Activated CD4-positive, alpha-beta T cell treated with anti-CD3 and anti-CD28 coated beads for 24 hours (primary cell): ENCODE measurements around the gene MTHFS.
"Not testable (repeated sequence)": the region's sequence is repeated elsewhere in the genome, so short reads cannot be mapped to it uniquely, and the experiment has no call there.

Experiments
- DNase-seq, 2 donors: peaks; one replicate each; pipeline ENCODE4 v3.0.0-alpha.2; 2020; ENCODE audit warnings: low read depth in 2 of 2

Gene MTHFS

DNA sequence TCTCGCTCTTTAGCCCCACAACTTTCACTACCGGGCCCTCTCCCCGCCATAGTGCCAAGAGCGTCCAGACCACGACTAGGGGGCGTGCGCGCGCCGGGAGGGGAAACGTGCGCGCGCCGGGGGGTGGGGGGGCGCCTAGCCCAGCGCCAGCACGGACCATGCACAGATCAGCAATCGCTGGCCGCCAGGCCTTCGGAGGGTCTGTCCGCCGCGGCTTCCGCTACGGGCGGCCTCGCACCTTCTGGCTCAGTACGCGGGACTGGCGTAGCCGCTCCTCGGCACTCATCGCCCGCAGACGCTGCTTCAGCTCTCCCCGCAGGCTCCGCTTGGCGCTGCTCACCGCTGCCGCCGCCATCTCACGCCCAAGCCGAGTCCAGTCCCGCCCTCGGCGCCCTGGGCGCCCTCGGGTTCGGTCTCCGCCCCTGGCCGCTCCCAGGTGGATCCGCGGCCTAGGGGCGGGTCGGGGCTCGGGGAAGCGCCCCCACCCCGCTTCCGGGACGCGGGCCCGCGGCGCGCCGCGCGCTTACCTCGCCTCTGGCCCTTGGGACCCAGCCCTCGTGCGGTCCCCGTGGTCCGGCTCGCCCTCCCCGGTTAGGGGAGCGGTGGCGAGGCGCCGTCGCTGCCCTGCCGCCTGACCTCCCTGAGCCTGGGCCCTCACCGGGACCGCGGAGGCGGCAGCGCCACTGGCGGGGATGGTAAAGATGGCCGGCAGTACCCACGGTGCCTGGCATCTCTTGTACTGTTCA is at the start of gene MTHFS:
Gene MTHFS (minus strand): TSS at position 381 of the 746 bp plus-strand sequence. CDS start 26 bp downstream, at position 355.
- peak; percentile 52 to 58 for DNase-seq

- no peak for DNase-seq
Observed at GRCh38 chr15:79944622-79945021, 47.8 kb upstream of the MTHFS start.

DNA sequence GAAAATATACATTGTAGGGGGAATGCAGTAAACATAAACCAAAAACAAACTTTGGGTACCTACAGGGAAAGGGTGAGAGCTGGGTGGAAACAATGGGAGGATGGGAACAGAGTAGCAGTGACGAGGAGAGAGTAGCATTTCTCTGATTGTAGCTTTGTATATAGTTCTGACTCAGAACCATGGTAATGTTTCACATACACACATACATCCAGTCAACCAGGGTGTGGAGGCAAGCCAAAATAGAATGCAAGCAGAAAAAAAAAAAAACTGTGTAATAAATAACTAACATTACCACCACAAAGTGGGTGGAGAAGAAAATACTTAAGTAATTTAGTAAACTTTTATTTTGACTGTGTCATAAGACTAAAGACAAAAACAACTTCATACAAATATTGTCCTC is 47.0 kb upstream of the MTHFS start:
- no peak for DNase-seq

DNA sequence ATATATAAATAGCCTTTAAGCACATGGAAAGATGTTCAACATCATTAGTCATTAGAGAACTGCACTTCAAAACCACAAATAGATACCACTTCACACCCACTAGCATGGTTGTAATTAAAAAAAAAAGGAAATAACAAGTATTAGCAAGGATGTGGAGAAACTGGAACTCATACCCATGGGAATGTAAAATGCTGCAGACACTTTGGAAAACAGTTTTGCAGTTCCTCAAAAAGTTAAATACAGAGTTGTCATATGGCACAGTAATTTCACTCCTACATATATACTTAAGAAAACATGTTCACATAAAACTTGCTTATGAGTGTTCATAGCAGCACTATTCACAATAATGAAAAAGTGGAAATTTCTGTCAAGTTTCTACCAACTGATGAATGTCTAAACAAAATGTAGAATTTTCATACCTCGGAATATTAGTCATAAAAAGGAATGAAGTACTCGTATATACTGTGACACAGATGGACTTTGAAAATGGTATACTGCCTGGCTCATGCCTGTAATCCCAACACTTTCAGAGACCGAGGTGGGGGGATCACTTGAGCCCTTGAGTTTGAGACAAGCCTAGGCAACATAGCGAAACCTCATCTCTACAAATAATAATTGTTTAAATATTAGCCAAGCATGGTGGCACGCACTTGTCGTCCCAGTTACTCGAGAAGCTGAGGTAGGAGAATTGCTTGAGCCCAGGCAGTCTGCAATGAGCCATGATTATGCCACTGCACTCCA is 46.1 kb upstream of the MTHFS start:
- DNase-seq = no peak

GRCh38 chr15:79939399-79939798 is 42.6 kb upstream of the MTHFS start:
- no peak for DNase-seq

- no peak for DNase-seq
Observed at GRCh38 chr15:79938143-79938542, 41.3 kb upstream of the MTHFS start.

- not testable (repeated sequence) for DNase-seq
Observed at GRCh38 chr15:79935556-79936201, 38.9 kb upstream of the MTHFS start.

DNA sequence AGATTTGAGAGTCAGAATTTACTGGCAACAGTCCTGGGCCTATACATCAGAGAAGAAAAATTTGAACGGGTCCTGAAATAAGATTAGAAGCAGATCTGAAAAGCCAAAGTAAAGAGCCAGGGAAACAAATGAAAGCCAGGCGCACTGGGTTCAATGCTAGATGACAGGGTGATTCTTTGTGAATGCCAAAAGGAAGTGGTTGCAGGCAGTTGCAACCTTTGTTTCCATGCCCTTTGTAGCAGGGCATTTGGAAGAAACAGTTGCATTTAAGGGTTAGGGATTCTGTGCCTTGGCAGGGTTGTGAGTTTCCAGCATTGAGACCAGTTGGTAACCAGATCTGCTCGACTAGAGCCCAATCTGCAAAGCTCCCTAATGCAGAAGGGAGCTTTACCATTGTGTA is 36.4 kb upstream of the MTHFS start:
- no peak for DNase-seq

GRCh38 chr15:79932447-79932846 is 35.6 kb upstream of the MTHFS start:
- DNase-seq = no peak

GRCh38 chr15:79930516-79930915 is 33.7 kb upstream of the MTHFS start:
- DNase-seq = no peak

DNA sequence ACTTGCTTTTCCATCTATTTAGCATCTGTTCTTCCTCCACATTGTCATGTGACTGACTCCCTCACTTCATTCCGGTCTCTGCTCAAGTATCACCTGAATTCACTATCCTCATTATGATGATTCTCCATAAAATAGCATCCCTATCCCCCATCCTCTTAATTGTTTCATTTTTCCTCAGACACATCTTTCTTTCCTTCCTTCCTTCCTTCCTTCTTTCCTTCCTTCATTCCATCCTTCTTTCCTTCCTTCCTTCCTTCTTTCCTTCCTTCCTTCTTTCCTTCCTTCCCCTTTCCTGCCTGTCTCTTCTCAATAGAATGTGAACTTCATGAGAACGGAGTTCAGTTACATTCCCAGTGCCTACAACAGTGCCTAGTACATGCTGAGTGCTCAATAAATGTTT is 32.6 kb upstream of the MTHFS start:
- no peak for DNase-seq

DNA sequence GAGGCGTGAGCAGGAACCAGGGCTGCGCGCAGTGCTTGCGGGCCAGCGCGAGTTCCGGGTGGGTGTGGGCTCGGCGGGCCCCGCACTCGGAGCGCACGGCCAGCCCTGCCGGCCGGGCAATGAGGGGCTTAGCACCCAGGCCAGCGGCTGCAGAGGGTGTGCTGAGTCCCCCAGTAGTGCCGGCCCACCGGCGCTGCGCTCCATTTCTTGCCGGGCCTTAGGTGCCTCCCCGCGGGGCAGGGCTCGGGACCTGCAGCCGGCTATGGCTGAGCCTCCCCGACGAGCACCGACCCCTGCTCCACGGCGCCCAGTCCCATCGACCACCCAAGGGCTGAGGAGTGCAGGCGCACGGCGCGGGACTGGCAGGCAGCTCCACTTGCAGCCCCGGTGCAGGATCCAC is 29.3 kb upstream of the MTHFS start:
- not testable (repeated sequence) for DNase-seq

DNA sequence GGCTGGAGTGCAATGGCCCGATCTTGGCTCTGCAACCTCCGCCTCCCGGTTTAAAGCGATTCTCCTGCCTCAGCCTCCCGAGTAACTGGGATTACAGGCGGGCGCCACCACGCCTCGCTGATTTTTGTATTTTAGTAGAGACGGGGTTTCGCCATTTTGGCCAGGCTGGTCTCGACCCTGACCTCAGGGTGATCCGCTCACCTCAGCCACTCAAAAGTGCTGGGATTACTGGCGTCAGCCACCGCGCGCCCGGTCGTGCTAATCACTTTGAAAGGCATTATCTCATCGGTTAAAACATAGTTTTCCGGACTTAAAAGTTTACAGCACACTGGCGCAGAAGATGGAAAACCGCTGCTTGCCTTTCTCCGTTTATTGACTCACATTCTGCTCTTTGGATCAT is 27.6 kb upstream of the MTHFS start:
- no peak for DNase-seq

- DNase-seq = peak; percentile 97 to 98
Observed at GRCh38 chr15:79923515-79924169, 26.8 kb upstream of the MTHFS start.

- peak; percentile 50 to 53 for DNase-seq
Observed at GRCh38 chr15:79923079-79923514, 26.3 kb upstream of the MTHFS start.

GRCh38 chr15:79922512-79923078 is 25.8 kb upstream of the MTHFS start:
- no peak for DNase-seq

- DNase-seq = no peak
Observed at GRCh38 chr15:79919749-79920511, 23.1 kb upstream of the MTHFS start.

DNA sequence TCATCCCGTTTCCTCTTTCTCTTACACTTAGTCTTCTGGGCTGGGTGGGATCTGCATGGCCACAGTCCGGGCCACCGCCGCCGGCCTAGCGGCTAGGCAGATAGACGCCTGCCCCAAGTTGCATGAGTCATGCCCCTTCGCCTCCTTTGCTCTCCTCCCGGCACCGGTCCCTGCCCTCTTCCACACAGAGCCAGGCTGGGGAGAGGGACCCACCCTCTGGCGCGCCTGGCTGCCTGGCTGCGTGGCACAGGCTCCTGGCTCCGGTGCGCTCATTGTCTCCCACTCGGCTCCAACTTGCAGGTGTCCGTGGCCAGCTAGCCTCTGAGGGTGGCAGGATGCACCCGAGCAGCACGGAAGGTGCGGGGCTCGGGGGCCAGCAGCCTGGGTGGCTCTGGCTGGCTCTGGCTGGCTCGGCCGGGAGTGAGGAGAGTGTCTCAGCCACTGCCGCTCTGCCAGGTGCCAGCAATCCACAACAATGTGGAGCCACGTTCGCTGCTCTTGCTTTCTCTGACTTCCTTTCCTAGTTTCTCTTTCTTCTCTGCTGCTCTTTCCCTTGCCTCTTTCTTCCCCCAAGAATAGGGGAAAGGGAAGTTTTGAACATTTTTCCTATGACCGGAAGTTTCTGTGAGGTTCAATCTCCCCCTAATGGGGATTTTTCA is 22.4 kb upstream of the MTHFS start:
- DNase-seq = no peak

- DNase-seq = no peak
Observed at GRCh38 chr15:79918278-79918677, 21.5 kb upstream of the MTHFS start.

DNA sequence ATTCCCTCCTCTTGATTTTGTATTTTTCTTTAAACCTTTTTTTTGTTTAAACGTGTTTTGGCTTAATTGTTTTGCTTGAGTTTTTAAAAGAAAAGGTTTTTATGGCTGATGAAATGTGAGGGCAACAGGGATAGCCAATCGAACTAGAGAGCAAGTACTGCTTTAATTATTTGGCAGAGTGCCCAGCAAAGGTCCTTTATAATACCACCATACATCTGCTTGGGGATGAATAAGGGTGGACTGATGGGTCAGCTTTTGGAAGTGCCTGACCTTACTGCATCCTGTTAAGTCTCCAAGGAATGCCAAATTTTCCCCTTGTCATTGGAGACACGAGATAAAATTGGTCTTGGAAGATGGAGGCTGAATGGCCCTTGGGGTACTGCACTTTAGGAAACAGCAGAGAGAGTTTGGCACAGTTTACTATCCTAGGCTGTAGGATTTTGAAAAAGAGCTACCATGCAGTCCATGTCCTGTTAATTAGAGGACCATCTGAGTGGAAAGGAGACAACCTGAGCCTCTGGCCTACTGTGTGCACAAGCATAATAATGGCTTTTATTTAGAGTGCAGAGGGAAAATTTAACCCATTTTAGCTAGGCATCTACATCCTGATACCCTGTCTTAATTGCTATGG is 19.8 kb upstream of the MTHFS start:
- DNase-seq = no peak
